PFSK-1 (cell line): Measurements from ENCODE around the gene MYBPC1.

Experiments
- POLR2AphosphoS5 ChIP-seq: IDR thresholded peaks from 2 replicates; pipeline ENCODE4 v1.6.1; 2012; ENCODE audit warnings: low read depth, mild to moderate bottlenecking, control low read depth, low read length, moderate library complexity
- REST ChIP-seq, 2 experiments: IDR thresholded peaks; 2 replicates each; pipeline versions ENCODE4 v1.6.1 to v1.8.0; 2011 to 2012; ENCODE audit warnings: low read depth in 2 of 2, low read length in 2 of 2, control low read depth in 1 of 2, inconsistent platforms in 1 of 2, mild to moderate bottlenecking in 1 of 2, moderate library complexity in 1 of 2; ENCODE audit not compliant: insufficient read depth in 1 of 2

DNA sequence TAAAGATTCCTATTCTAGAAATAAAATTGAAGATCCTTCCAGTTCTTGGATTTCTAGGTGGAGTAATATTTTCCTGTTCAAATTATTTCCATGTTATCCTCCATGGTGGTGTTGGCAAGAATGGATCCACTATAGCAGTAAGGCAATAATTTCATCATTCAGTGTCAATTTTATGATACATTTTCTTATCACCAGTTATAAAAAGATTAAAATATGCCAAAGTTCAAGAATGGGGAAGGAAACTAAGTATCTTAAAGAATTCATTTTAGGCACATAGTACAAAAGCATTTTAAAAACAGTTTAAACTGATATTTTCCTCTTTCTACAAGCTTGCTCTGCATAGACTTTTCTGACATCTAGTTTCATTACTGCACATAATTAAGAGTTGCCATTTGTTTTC lies 125.3 kb downstream of the MYBPC1 start:
- no peak for TF ChIP-seq REST (IDR thresholded peaks at IDR 0.05; ENCODE audit: insufficient read depth in 1 of 2, low read depth in 2 of 2, low read length in 2 of 2)
- TF ChIP-seq POLR2AphosphoS5, result no peak
